ENCODE measurements around the gene CETN3.

CETN3 gene

GRCh38 chr5:90409318-90410177, at the start of gene CETN3:
TSS of gene CETN3 (minus strand) at chr5:90409756. CDS start at chr5:90409661, 95 bp downstream.
- peak; percentile 63 to 80 for DNase-seq (ENCODE audit: low read depth in 2 of 2, low spot score in 1 of 2)

GRCh38 chr5:90446961-90447360, 37.4 kb upstream of the CETN3 start:
- DNase-seq (ENCODE audit: low read depth in 2 of 2, low spot score in 1 of 2): no peak

- DNase-seq (ENCODE audit: low read depth in 2 of 2, low spot score in 1 of 2): no peak
Observed at GRCh38 chr5:90440644-90441043, 31.1 kb upstream of the CETN3 start.

DNA sequence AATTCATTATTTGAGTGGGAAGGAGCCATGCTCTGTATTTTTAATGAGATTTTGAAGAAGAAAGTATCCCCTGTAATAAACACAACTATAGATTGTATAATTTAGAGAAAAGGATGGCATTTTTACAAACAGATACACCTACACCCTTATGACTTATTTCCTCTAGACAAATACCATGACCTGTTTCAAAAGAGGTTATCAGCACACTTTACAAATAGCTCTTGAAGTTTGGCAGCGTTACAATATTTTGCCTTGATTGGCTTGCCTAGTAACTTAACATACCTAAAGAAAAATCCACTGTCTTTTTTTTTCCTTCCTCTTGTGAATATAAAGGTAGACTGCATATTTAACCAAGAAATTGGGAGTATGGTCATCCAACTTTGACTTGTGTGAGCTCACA, 28.5 kb upstream of the CETN3 start:
- no peak for DNase-seq (ENCODE audit: low read depth in 2 of 2, low spot score in 1 of 2)

DNA sequence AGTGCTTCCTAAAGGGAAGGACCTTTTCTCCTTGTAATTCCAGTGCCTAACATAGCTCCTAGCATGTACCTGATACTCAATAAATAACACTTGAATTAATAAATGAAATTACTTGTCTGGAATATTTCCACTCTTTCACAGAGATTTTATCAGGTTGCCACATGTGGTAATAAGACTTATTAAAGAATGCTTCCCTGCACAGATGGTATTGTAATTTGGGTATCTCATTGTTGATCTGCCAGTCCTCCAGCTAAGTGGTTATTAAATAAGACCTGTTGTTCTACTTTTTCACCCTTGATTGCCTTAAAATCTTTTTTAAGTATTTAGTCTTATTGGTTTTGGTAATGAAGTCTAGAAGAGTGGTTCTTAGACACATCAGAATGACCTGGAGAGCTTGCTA, 28.1 kb upstream of the CETN3 start:
- DNase-seq (ENCODE audit: low read depth in 2 of 2, low spot score in 1 of 2): no peak

DNA sequence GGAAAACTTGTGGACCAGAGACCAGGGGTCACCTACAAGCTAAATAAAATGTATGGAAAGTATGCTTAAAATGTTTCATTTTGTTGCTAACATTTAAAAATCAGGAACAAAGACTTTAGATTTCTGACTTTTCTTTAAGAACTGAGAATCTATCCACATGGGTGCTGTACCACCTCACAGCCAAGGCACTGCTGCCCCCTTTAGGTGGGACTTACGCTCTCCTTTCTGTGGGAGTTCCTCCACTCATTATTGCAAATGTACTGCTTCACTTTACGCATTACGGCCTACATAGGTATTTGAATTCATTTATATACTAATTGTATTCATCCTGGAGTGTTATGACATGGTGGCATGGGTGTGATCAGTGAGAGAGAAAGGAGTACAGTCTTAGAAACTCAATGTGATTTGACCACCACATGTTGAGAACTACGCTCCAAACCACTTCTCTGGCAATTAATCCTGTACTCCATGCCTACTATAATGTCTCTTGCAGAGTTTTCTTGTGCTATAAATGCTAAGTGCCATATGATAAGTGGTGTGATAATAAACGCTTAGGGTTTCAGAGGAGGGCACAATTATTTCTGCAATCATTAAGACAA, 24.7 kb upstream of the CETN3 start:
- DNase-seq (ENCODE audit: low read depth in 2 of 2, low spot score in 1 of 2): peak in 1 of 2 donors; percentile 21

DNA sequence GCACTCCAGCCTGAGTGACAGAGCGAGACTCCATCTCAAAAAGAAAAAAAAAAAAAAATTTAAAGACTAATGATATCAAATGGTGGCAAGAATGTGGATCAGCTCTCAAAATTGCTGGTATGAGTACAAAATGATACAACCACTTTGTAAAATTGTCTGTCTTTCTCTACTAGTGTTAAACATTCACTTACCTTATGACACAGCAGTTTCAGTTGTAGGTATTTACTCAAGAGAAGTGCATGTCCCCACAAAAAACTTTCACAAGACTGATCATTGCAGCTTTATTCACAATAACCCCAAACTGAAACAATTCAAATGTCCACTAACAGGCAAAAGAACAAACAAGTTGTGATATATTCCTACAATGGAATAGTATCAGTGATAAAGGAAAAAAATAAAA, 14.7 kb upstream of the CETN3 start:
- DNase-seq (ENCODE audit: low read depth in 2 of 2, low spot score in 1 of 2): no peak

DNA sequence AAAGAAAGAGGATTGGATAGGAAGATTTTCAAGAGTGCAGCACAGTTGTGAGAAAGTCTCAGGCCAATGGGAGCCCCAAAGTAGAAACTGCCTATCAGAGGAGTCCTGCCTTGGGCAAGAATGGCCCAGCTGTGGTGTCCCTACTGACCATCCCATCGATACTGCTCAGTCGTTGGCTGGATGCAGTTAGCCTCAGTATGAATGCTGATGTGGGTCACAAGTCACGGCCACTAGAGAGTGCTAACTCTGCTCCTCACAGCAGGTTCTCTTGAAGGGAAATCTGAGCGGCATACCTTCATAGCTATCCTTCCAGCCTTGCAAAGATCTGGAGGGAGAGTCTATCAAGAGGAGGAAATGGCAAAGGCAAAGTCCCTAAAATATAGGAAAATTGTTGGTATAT, 11.6 kb upstream of the CETN3 start:
- no peak for DNase-seq (ENCODE audit: low read depth in 2 of 2, low spot score in 1 of 2)

- no peak for DNase-seq (ENCODE audit: low read depth in 2 of 2, low spot score in 1 of 2)
Observed at GRCh38 chr5:90418214-90418613, 8.7 kb upstream of the CETN3 start.

GRCh38 chr5:90410178-90410762, 714 bp upstream of the CETN3 start:
- no peak for DNase-seq (ENCODE audit: low read depth in 2 of 2, low spot score in 1 of 2)

DNA sequence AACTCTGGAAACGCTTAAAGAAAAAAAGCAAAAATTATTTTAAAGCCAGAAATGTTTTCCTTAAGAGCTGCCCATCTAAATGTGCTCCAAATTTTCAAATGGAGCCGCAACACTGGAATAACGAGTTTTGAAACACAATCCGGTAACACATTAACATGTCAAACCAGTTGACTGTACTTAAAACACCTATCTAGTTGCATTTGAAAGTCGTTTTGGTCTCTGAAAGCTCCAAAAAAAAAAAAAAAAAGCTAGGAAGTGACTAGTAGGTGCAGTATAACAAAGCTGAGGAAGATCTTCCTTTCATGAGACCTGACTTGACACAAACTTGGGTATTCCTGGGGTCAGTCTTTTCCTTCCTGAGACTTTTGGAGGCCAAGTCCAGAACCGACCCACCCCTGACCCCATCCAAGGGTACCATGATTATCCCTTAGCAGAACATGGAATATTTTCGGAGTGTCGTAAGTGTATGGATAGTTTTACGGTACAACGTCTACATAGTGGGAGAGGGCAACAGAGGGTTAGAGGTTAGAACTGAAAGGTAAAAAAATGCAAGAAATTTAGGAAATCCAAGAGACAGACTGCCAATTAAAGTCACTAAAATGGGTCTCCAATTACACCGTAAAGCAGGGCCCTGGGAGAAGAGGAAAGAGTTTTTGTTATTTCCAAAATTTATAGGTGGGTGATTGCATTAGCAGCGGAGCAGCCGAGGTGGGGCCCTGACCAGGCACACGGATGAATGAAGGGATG, 812 bp downstream of the CETN3 start:
- DNase-seq (ENCODE audit: low read depth in 2 of 2, low spot score in 1 of 2): no peak

DNA sequence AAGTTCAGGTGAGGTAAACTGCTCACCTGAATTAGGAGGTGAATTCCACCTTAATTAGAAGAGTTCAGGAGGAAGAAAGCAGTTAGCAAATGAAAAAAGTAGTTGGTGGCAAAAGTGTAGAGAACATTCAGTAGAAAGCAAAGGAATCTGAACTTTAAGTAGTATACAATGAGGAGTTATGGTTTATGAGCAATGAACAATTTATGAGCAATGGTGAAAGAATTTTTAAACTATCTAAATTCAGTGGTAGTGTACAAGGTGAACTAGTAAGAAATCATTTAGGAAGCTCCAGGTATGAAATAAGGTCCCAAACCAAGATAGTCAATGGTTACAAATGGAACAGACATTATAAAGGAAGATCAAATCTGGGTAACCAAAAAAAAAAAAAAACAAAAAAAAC, 3.1 kb downstream of the CETN3 start:
- no peak for DNase-seq (ENCODE audit: low read depth in 2 of 2, low spot score in 1 of 2)

GRCh38 chr5:90402521-90403255, 6.9 kb downstream of the CETN3 start:
- DNase-seq (ENCODE audit: low read depth in 2 of 2, low spot score in 1 of 2): no peak

DNA sequence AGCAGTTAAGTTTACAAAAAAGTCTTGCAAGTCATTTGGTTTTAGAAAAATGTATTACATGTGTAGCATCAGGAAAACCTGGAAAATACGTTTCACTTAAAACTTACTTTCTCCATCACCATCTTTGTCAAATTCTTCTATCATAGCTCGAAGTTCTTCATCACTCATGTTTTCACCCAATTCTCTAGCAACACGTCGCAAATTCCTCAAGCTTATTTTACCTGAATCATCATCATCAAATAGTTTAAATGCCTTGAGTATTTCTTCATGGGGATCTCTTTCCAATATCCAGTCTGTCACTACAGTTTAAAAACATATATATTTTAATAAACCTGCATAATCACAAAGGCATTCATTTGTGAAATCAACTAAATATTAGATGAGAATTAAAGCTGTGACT, 10.3 kb downstream of the CETN3 start:
- DNase-seq (ENCODE audit: low read depth in 2 of 2, low spot score in 1 of 2): no peak

DNA sequence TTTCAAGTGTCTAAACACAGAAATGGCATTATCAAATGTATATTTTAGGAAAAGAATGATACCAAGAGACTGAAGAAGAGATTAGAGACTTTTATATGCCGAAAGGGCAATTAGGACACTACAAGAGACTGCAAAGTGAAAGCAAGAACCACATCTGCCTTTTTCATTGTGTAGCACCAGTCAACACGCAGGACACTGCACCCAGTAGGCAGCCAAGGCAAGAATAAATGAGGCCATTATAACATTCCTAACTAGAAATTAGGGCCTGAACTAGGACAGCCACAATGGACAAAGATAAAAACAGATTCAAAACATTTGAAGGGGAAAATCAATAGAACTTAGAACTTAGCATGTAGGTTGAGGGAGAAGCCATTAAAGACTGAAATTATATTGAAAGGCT, 10.8 kb downstream of the CETN3 start:
- no peak for DNase-seq (ENCODE audit: low read depth in 2 of 2, low spot score in 1 of 2)

DNA sequence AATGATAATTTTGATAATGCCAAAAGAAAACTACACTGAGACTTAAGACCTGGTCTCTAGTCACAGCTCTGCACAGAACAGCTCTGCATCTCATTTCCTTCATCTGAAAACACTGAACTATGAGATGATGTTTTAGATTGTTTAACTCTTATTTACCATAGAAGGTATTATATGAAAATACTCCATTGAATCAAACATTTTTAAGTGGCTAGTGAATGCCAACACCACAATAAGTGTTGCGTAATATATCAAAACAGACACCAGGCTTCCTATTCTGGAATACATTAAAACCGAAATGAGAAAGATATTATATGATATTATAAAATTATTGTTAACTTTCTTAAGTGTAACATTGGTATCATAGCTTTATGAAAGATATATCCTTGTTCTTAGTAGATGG, 14.6 kb downstream of the CETN3 start:
- DNase-seq (ENCODE audit: low read depth in 2 of 2, low spot score in 1 of 2): no peak

DNA sequence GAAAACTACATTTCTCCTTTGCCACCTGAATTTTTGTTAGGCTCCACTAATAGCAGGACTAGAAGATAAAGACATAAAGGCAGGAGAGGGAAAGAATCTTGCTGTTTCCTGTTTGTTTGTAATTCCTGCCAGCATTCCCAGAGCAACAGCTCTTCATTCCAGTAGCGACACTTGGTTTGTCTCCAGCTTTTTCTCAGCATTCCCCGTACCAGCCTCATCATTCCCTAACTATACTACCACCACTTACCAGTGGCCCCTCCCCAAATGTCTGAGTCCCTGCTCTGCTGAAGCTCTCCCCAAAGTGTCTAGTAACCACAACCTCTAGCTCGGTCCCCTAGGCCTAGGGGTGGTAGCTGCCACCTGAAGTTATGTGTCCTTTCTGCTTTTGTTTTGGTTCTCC, 18.6 kb downstream of the CETN3 start:
- no peak for DNase-seq (ENCODE audit: low read depth in 2 of 2, low spot score in 1 of 2)

DNA sequence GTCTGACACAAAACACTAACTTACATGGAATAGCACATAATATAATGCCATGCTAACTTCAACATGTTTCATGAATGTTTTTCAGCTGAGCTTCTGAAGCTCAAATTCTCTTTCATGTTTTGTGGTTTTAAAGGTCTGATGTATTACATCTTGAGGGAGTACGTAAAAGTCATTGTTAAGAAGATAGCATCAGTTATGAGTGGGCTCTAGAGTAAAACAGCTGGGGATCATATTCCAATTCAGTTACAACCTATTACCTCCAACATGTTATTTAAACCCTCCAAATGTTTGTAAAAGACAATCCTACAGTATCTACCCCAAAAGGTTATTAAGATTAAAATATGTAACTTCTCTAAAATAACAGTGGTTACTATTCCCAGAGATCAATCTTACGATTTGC, 19.2 kb downstream of the CETN3 start:
- DNase-seq (ENCODE audit: low read depth in 2 of 2, low spot score in 1 of 2): no peak

GRCh38 chr5:90387508-90387907, 22.0 kb downstream of the CETN3 start:
- DNase-seq (ENCODE audit: low read depth in 2 of 2, low spot score in 1 of 2): no peak

GRCh38 chr5:90386099-90386710, 23.4 kb downstream of the CETN3 start:
- DNase-seq (ENCODE audit: low read depth in 2 of 2, low spot score in 1 of 2): no peak

GRCh38 chr5:90384389-90384788, 25.2 kb downstream of the CETN3 start:
- DNase-seq (ENCODE audit: low read depth in 2 of 2, low spot score in 1 of 2): no peak

Measured in stimulated activated CD8-positive, alpha-beta memory T cell treated with anti-CD3 and anti-CD28 coated beads, Interleukin-4, amount 100 ng/mL, for 1 hour (primary cell).